HCT116 (cell line): Measurements from ENCODE around the gene FBXO30.

Experiments used
- CEBPB ChIP-seq: IDR thresholded peaks from 2 replicates; pipeline ENCODE4 v1.6.1; 2012; ENCODE audit warnings: low read depth
- CTCF ChIP-seq, 3 experiments: fragments of 200-600 bp in 1 of 3; sonication (generic) in 1 of 3; IDR thresholded peaks in 2 of 3; conservative IDR thresholded peaks in 1 of 3; 2 replicates each; pipeline ENCODE4 v1.5.1; 2012 to 2017; ENCODE audit warnings: low read depth in 2 of 3, low read length in 2 of 3, antibody characterized with exemption in 1 of 3, borderline replicate concordance in 1 of 3, control low read depth in 1 of 3, mild to moderate bottlenecking in 1 of 3, mixed read lengths in 1 of 3, mixed run types in 1 of 3, moderate library complexity in 1 of 3; ENCODE audit not compliant: insufficient read depth in 1 of 3
- ELF1 ChIP-seq: IDR thresholded peaks from 2 replicates; pipeline ENCODE4 v1.6.1; 2012; ENCODE audit warnings: low read depth, borderline replicate concordance
- EZH2 ChIP-seq: fragments of 200-600 bp; sonication (generic); IDR thresholded peaks from 2 replicates; pipeline ENCODE4 v1.6.1; 2017; ENCODE audit warnings: antibody characterized with exemption, mixed run types
- MAX ChIP-seq: IDR thresholded peaks from 2 replicates; pipeline ENCODE4 v1.6.1; 2012
- POLR2A ChIP-seq: IDR thresholded peaks from 2 replicates; pipeline ENCODE4 v1.7.0; 2011; ENCODE audit warnings: borderline replicate concordance; ENCODE audit not compliant: insufficient read depth, insufficient read length; ENCODE audit errors: extremely low read depth
- POLR2AphosphoS5 ChIP-seq: IDR thresholded peaks from 2 replicates; pipeline ENCODE4 v1.6.1; 2011; ENCODE audit warnings: mild to moderate bottlenecking, low read depth, low read length, moderate library complexity
- RAD21 ChIP-seq: IDR thresholded peaks from 2 replicates; pipeline ENCODE4 v1.6.1; 2012; ENCODE audit warnings: low read depth, mild to moderate bottlenecking
- SIN3A ChIP-seq: IDR thresholded peaks from 2 replicates; pipeline ENCODE4 v1.6.1; 2012; ENCODE audit warnings: low read depth
- SRF ChIP-seq: IDR thresholded peaks from 2 replicates; pipeline ENCODE4 v1.6.1; 2012; ENCODE audit warnings: low read depth
- TCF7L2 ChIP-seq: IDR thresholded peaks from 2 replicates; pipeline ENCODE4 v1.7.0; 2011; ENCODE audit warnings: borderline replicate concordance, inconsistent platforms; ENCODE audit not compliant: insufficient read depth, insufficient read length; ENCODE audit errors: extremely low read depth
- YY1 ChIP-seq: IDR thresholded peaks from 2 replicates; pipeline ENCODE4 v1.6.1; 2011; ENCODE audit warnings: low read length, low read depth, moderate library complexity, mild to moderate bottlenecking; ENCODE audit not compliant: insufficient replicate concordance; ENCODE audit errors: extremely low read depth
- TF ChIP-seq, protein P1 (sequence below): IDR thresholded peaks from 2 replicates; pipeline ENCODE4 v1.6.1; 2012; ENCODE audit warnings: low read depth
- TF ChIP-seq, protein P2 (sequence below): IDR thresholded peaks from 2 replicates; pipeline ENCODE4 v1.6.1; 2011; ENCODE audit warnings: mild to moderate bottlenecking, low read length, moderate library complexity; ENCODE audit not compliant: insufficient replicate concordance; ENCODE audit errors: extremely low read depth

- TF ChIP-seq YY1, result no peak
- TF ChIP-seq SIN3A, result no peak
- no peak for TF ChIP-seq CTCF (IDR thresholded peaks at IDR 0.05 in 2 of 3, conservative IDR thresholded peaks at IDR 0.05 in 1 of 3; ENCODE audit: borderline replicate concordance in 1 of 3, insufficient read depth in 1 of 3, low read depth in 2 of 3, low read length in 2 of 3)
- no peak for TF ChIP-seq RAD21
- no peak for TF ChIP-seq CEBPB
- TF ChIP-seq, protein P1, sequence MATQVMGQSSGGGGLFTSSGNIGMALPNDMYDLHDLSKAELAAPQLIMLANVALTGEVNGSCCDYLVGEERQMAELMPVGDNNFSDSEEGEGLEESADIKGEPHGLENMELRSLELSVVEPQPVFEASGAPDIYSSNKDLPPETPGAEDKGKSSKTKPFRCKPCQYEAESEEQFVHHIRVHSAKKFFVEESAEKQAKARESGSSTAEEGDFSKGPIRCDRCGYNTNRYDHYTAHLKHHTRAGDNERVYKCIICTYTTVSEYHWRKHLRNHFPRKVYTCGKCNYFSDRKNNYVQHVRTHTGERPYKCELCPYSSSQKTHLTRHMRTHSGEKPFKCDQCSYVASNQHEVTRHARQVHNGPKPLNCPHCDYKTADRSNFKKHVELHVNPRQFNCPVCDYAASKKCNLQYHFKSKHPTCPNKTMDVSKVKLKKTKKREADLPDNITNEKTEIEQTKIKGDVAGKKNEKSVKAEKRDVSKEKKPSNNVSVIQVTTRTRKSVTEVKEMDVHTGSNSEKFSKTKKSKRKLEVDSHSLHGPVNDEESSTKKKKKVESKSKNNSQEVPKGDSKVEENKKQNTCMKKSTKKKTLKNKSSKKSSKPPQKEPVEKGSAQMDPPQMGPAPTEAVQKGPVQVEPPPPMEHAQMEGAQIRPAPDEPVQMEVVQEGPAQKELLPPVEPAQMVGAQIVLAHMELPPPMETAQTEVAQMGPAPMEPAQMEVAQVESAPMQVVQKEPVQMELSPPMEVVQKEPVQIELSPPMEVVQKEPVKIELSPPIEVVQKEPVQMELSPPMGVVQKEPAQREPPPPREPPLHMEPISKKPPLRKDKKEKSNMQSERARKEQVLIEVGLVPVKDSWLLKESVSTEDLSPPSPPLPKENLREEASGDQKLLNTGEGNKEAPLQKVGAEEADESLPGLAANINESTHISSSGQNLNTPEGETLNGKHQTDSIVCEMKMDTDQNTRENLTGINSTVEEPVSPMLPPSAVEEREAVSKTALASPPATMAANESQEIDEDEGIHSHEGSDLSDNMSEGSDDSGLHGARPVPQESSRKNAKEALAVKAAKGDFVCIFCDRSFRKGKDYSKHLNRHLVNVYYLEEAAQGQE, result no peak
- no peak for TF ChIP-seq POLR2A
- TF ChIP-seq EZH2, result no peak
- TF ChIP-seq SRF, result no peak
- TF ChIP-seq, protein P2, sequence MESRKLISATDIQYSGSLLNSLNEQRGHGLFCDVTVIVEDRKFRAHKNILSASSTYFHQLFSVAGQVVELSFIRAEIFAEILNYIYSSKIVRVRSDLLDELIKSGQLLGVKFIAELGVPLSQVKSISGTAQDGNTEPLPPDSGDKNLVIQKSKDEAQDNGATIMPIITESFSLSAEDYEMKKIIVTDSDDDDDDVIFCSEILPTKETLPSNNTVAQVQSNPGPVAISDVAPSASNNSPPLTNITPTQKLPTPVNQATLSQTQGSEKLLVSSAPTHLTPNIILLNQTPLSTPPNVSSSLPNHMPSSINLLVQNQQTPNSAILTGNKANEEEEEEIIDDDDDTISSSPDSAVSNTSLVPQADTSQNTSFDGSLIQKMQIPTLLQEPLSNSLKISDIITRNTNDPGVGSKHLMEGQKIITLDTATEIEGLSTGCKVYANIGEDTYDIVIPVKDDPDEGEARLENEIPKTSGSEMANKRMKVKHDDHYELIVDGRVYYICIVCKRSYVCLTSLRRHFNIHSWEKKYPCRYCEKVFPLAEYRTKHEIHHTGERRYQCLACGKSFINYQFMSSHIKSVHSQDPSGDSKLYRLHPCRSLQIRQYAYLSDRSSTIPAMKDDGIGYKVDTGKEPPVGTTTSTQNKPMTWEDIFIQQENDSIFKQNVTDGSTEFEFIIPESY, result no peak
- no peak for TF ChIP-seq POLR2AphosphoS5
- no peak for TF ChIP-seq MAX
- TF ChIP-seq ELF1, result no peak
- TF ChIP-seq TCF7L2, result no peak
These were observed 21.6 kb upstream of the FBXO30 start for GRCh38 chr6:145836170-145836569.
